B cell (primary cell): Measurements from ENCODE around the gene DNAJC1. TPM values are rescaled to one million over a fixed set of nuclear protein-coding genes. Genes with fewer than 3 reads are reported as not detected.

Experiments used
- ATAC-seq: fragments of 200-7000 bp; cut with Tn5 transposase; one replicate; pipeline ENCODE4 v1.10.0; 2021; ENCODE audit warnings: low read depth, mild to moderate bottlenecking, moderate number of reproducible peaks, moderate library complexity
- CTCF ChIA-PET: fragments of 350-600 bp; sonication (Branson Sonifier 250); formaldehyde crosslinking; loops from one replicate; lab custom pipeline; 2021; ENCODE audit warnings: antibody characterized with exemption, inconsistent platforms; lab: Charles Lee
- POLR2A ChIA-PET: fragments of 350-600 bp; sonication (Branson Sonifier 250); formaldehyde crosslinking; loops from one replicate; lab custom pipeline; 2021; ENCODE audit warnings: antibody characterized with exemption; lab: Charles Lee
- DNase-seq: peaks from one replicate; pipeline ENCODE4 v3.0.0; 2013
- H2AFZ ChIP-seq: 2 replicates; pipeline ENCODE4 v1.6.1; 2012; ENCODE audit warnings: mild to moderate bottlenecking, low read depth, low read length; ENCODE audit not compliant: insufficient read depth, poor library complexity, severe bottlenecking
- H3K27ac ChIP-seq, 2 donors: 1 replicate in 1 of 2; 2 replicates in 1 of 2; pipeline ENCODE4 v1.5.1; 2012 to 2013; ENCODE audit warnings: low read length in 2 of 2, mild to moderate bottlenecking in 2 of 2, moderate library complexity in 1 of 2
- H3K27me3 ChIP-seq, 4 experiments: fragments of 200-600 bp in 1 of 4; sonication (generic) in 1 of 4; replicated peaks in 1 of 4; 1 replicate in 2 of 4; 2 replicates in 2 of 4; pipeline versions ENCODE4 v1.6.1 to v1.7.0; 2013 to 2016; ENCODE audit warnings: low read length in 3 of 4, mild to moderate bottlenecking in 2 of 4, mixed read lengths in 1 of 4, moderate library complexity in 1 of 4; ENCODE audit not compliant: insufficient read depth in 4 of 4, control insufficient read depth in 3 of 4; ENCODE audit errors: control extremely low read depth in 1 of 4
- H3K36me3 ChIP-seq, 2 experiments: replicated peaks in 1 of 2; 1 replicate in 1 of 2; 2 replicates in 1 of 2; pipeline versions ENCODE4 v1.6.1 to v1.7.1; 2013; ENCODE audit warnings: low read length in 1 of 2; ENCODE audit not compliant: insufficient read depth in 2 of 2, control insufficient read depth in 1 of 2; ENCODE audit errors: control extremely low read depth in 1 of 2, extremely low read depth in 1 of 2
- H3K4me1 ChIP-seq, 2 donors: fragments of 200-600 bp in 1 of 2; sonication (generic) in 1 of 2; 1 replicate in 1 of 2; 2 replicates in 1 of 2; pipeline versions ENCODE4 v1.5.1 to v1.6.1; 2013 to 2017; ENCODE audit warnings: low read length in 2 of 2; ENCODE audit not compliant: control insufficient read depth in 2 of 2, insufficient read depth in 2 of 2
- H3K4me2 ChIP-seq: replicated peaks from 2 replicates; pipeline ENCODE3; 2012; ENCODE audit warnings: mild to moderate bottlenecking, low read depth, low read length; ENCODE audit not compliant: poor library complexity, severe bottlenecking
- H3K4me3 ChIP-seq, 5 experiments: fragments of 200-600 bp in 1 of 5; sonication (generic) in 1 of 5; 1 replicate in 3 of 5; 2 replicates in 2 of 5; pipeline versions ENCODE4 v1.5.1 to v1.7.0; 2011 to 2016; ENCODE audit warnings: low read length in 4 of 5, mild to moderate bottlenecking in 4 of 5, low read depth in 2 of 5, control low read depth in 1 of 5, moderate library complexity in 1 of 5; ENCODE audit not compliant: insufficient read depth in 1 of 5; ENCODE audit errors: control extremely low read depth in 1 of 5, extremely low read depth in 1 of 5
- H3K79me2 ChIP-seq: fragments of 200-600 bp; sonication (generic); one replicate; pipeline ENCODE4 v1.6.0; 2016; ENCODE audit warnings: low read length; ENCODE audit not compliant: control insufficient read depth, insufficient read depth
- H3K9ac ChIP-seq: fragments of 200-600 bp; sonication (generic); 2 replicates; pipeline ENCODE4 v1.6.1; 2017; ENCODE audit warnings: mild to moderate bottlenecking, low read length, moderate library complexity
- H3K9me3 ChIP-seq, 3 donors: one replicate each; pipeline versions ENCODE4 v1.6.1 to v1.7.1; 2013; ENCODE audit warnings: low read length in 2 of 3; ENCODE audit not compliant: control insufficient read depth in 2 of 3, insufficient read depth in 1 of 3; ENCODE audit errors: control extremely low read depth in 1 of 3
- H4K20me1 ChIP-seq: 2 replicates; pipeline ENCODE4 v1.6.0; 2012; ENCODE audit warnings: mild to moderate bottlenecking, low read length; ENCODE audit not compliant: insufficient read depth, control insufficient read depth, poor library complexity, severe bottlenecking
- H3K27ac Mint-ChIP-seq: one replicate; pipeline ENCODE4 v1.8.0; 2021; ENCODE audit warnings: mixed read lengths
- H3K27me3 Mint-ChIP-seq: one replicate; pipeline ENCODE4 v1.8.0; 2021; ENCODE audit warnings: mixed read lengths
- H3K4me1 Mint-ChIP-seq: one replicate; pipeline ENCODE4 v1.8.0; 2021; ENCODE audit warnings: mixed read lengths
- H3K4me3 Mint-ChIP-seq: one replicate; pipeline ENCODE4 v1.8.0; 2021; ENCODE audit warnings: mixed read lengths
- H3K9me3 Mint-ChIP-seq: one replicate; pipeline ENCODE4 v1.8.0; 2022; ENCODE audit warnings: mixed read lengths; ENCODE audit not compliant: insufficient read depth
- EZH2 ChIP-seq: IDR thresholded peaks from 2 replicates; pipeline ENCODE4 v1.6.1; 2012; ENCODE audit warnings: borderline replicate concordance, low read depth, mild to moderate bottlenecking, moderate library complexity, low read length; ENCODE audit not compliant: insufficient read depth, poor library complexity, severe bottlenecking
- WGBS: methylation state at CpG from one replicate; pipeline ENCODE4 v1.1.5; 2013; ENCODE audit warnings: missing lambda C conversion rate; ENCODE audit not compliant: insufficient coverage; 5-methylcytosine and 5-hydroxymethylcytosine counted together
- intact Hi-C: fragments of 100-400 bp; cut with micrococcal nuclease; formaldehyde crosslinking; loops from one replicate; pipeline ENCODE4 v1.10.0; 2022
- polyA plus RNA-seq: library from polyadenylated mRNA; depleted of rRNA; stranded (reverse); fragments of >200 nt; gene quantifications from 2 replicates; pipeline ENCODE4 v1.2.3, GENCODE V29; 2012
- total RNA-seq, 2 donors: library from RNA; stranded (reverse); fragments of 120-200 nt in 1 of 2; gene quantifications; 1 replicate in 1 of 2; 2 replicates in 1 of 2; pipeline versions ENCODE4 v1.2.3 to v1.2.4, GENCODE V29; 2013 to 2022
- TF ChIP-seq, protein P1 (sequence below): fragments of 200-600 bp; IDR thresholded peaks from one replicate; pipeline ENCODE4 v1.8.0; 2022; ENCODE audit warnings: antibody characterized with exemption, mild to moderate bottlenecking

Gene DNAJC1
- total and polyA plus RNA-seq, 2 donors (not counting 1 experiment from before 2014, with no cell fraction given), result 9.4 to 15.4 TPM

DNA sequence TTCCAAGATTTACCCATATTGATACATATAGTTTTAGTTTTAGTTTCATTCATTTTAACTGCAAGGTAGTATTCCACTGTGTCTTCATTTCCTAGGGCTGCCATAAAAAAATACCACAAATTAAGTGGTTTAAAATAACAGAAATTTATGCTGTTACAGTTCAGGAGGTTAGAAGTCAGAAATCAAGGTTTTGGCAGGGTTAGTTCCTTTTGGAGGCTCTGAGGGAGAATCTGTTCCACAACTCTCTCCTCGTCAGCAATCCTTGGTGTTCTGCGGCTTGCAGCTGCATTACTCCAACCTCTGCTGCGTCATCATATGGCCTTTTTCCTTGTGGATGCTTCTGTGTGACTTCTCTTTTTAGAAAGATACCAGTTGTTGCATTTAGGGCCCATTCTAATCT lies 176.2 kb downstream of the DNAJC1 start:
- no peak overlapping the region for H3K4me2 ChIP-seq
- no peaks in the 10 kb centered on the region for H3K27me3 ChIP-seq
- no peak overlapping the region for H2AFZ ChIP-seq
- DNase-seq (no peak), ATAC-seq (no peak)
- H4K20me1 ChIP-seq, result no peaks in the 10 kb centered on the region
- Mint-ChIP-seq H3K27ac (no peak overlapping the region), H3K4me1 (no peaks in the 10 kb centered on the region), H3K9me3 (peaks cover 35% of the 10 kb centered on the region), H3K27me3 (no peaks in the 10 kb centered on the region), H3K4me3 (no peak overlapping the region)
- TF ChIP-seq, protein P1, sequence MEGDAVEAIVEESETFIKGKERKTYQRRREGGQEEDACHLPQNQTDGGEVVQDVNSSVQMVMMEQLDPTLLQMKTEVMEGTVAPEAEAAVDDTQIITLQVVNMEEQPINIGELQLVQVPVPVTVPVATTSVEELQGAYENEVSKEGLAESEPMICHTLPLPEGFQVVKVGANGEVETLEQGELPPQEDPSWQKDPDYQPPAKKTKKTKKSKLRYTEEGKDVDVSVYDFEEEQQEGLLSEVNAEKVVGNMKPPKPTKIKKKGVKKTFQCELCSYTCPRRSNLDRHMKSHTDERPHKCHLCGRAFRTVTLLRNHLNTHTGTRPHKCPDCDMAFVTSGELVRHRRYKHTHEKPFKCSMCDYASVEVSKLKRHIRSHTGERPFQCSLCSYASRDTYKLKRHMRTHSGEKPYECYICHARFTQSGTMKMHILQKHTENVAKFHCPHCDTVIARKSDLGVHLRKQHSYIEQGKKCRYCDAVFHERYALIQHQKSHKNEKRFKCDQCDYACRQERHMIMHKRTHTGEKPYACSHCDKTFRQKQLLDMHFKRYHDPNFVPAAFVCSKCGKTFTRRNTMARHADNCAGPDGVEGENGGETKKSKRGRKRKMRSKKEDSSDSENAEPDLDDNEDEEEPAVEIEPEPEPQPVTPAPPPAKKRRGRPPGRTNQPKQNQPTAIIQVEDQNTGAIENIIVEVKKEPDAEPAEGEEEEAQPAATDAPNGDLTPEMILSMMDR, result no peak
- no peak for TF ChIP-seq EZH2
- H3K36me3 ChIP-seq, result peaks cover 0 to 1% of the 10 kb centered on the region in 2 experiments
- H3K4me3 ChIP-seq, result no peak overlapping the region
- no peaks in the 10 kb centered on the region for H3K79me2 ChIP-seq
- H3K4me1 ChIP-seq, result no peaks in the 10 kb centered on the region
- H3K27ac ChIP-seq, result no peak overlapping the region
- ChIA-PET POLR2A (no interaction called here), CTCF (no interaction called here)
- WGBS, result 100% methylated on average over 2 of the region's 3 CpGs
- peaks cover 15 to 41% (median 33%) of the 10 kb centered on the region in 3 donors for H3K9me3 ChIP-seq
- H3K9ac ChIP-seq, result no peak overlapping the region
- intact Hi-C loops, result no loop called here

DNA sequence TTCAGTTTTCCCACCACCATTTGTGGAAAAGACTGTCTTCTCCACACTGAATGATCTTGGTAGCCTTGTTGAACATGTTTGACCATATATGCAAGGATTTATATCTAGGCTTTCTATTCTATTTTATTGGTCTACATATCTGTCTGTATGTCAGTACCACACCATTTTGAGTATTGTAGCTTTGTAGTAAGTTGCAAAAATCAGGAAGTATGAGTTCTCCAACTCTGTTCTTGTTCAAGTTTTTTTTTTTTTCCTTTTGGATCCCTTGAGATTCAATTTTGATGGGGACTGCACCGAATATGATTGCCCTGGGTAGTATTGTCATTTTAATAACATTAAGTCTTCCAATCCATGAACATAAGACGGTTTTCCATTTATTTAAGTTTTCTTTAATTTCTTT lies 176.8 kb downstream of the DNAJC1 start:
- Mint-ChIP-seq H3K4me3 (no peak overlapping the region), H3K9me3 (peaks cover 32% of the 10 kb centered on the region), H3K27me3 (no peaks in the 10 kb centered on the region), H3K27ac (no peak overlapping the region), H3K4me1 (no peaks in the 10 kb centered on the region)
- ChIA-PET POLR2A (no interaction called here), CTCF (no interaction called here)
- Histone ChIP-seq H3K4me3 (no peak overlapping the region), H3K4me2 (no peak overlapping the region), H3K27ac (no peak overlapping the region), H3K79me2 (no peaks in the 10 kb centered on the region), H3K9ac (no peak overlapping the region), H3K27me3 (no peaks in the 10 kb centered on the region), H4K20me1 (no peaks in the 10 kb centered on the region), H3K4me1 (no peaks in the 10 kb centered on the region), H3K9me3 (peaks cover 14 to 41% (median 33%) of the 10 kb centered on the region in 3 donors), H2AFZ (no peak overlapping the region), H3K36me3 (peaks cover 0 to 1% of the 10 kb centered on the region in 2 experiments)
- no CpG with 5 or more reads among the region's 2 CpGs for WGBS
- intact Hi-C loops, result no loop called here
- TF ChIP-seq, protein P1, result no peak
- no peak for TF ChIP-seq EZH2
- DNase-seq, result no peak
- no peak for ATAC-seq
